Measurements from ENCODE around the gene EGFL6.

- TF ChIP-seq CTCF (IDR thresholded peaks at IDR 0.05; ENCODE audit: poor library complexity) (no peak), EZH2 (IDR thresholded peaks at IDR 0.05; ENCODE audit: borderline replicate concordance) (no peak)
Measured at GRCh38 chrX:13627306-13627705, 57.9 kb downstream of the EGFL6 start.

All from hepatocyte (in vitro differentiated cells).